GM06990 (cell line): ENCODE results near the gene SERPINB4.

ENCODE experiments used
- DNase-seq: peaks from one replicate; pipeline ENCODE4 v3.0.0-alpha.2; 2011; ENCODE audit not compliant: insufficient read length; ENCODE audit errors: extremely low read depth
- H3K27me3 ChIP-seq: replicated peaks from 2 replicates; pipeline ENCODE4 v1.6.0; 2011; ENCODE audit warnings: low read length; ENCODE audit not compliant: control insufficient read depth, insufficient read depth
- H3K36me3 ChIP-seq: 2 replicates; pipeline ENCODE4 v1.5.1; 2011; ENCODE audit warnings: low read length; ENCODE audit not compliant: control insufficient read depth, insufficient read depth
- H3K4me3 ChIP-seq: replicated peaks from 2 replicates; pipeline ENCODE4 v1.5.1; 2011; ENCODE audit warnings: low read depth, mild to moderate bottlenecking, control low read depth, low read length
- TF ChIP-seq, protein P1 (sequence below): IDR thresholded peaks from 2 replicates; pipeline ENCODE4 v1.5.1; 2011; ENCODE audit warnings: low read length, control low read depth, mild to moderate bottlenecking, inconsistent platforms; ENCODE audit not compliant: insufficient read depth, poor library complexity, severe bottlenecking

The SERPINB4 gene

DNA sequence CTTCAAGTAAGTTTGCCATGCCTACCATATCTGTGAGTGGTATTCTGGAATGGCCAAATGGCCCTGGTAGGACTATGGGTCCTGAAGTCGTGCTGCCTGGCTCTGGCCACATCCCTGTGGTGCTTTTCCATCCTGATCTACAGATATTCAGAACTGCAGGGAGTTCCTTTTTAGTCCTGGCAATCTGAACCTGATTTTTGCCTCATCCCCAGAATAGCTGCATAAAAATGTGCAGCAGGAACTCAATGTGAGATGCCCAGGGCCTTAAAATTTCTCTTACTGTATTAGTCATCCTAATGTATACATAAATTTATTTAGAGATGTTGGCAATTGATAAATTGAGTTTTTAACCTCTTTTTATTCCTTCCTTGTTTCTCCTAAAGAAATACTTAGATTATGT, 51.6 kb downstream of the SERPINB4 start:
- no peaks in the 10 kb centered on the region for H3K36me3 ChIP-seq
- TF ChIP-seq, protein P1, sequence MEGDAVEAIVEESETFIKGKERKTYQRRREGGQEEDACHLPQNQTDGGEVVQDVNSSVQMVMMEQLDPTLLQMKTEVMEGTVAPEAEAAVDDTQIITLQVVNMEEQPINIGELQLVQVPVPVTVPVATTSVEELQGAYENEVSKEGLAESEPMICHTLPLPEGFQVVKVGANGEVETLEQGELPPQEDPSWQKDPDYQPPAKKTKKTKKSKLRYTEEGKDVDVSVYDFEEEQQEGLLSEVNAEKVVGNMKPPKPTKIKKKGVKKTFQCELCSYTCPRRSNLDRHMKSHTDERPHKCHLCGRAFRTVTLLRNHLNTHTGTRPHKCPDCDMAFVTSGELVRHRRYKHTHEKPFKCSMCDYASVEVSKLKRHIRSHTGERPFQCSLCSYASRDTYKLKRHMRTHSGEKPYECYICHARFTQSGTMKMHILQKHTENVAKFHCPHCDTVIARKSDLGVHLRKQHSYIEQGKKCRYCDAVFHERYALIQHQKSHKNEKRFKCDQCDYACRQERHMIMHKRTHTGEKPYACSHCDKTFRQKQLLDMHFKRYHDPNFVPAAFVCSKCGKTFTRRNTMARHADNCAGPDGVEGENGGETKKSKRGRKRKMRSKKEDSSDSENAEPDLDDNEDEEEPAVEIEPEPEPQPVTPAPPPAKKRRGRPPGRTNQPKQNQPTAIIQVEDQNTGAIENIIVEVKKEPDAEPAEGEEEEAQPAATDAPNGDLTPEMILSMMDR, result no peak
- no peaks in the 10 kb centered on the region for H3K27me3 ChIP-seq
- DNase-seq, result no peak
- H3K4me3 ChIP-seq, result no peak overlapping the region

DNA sequence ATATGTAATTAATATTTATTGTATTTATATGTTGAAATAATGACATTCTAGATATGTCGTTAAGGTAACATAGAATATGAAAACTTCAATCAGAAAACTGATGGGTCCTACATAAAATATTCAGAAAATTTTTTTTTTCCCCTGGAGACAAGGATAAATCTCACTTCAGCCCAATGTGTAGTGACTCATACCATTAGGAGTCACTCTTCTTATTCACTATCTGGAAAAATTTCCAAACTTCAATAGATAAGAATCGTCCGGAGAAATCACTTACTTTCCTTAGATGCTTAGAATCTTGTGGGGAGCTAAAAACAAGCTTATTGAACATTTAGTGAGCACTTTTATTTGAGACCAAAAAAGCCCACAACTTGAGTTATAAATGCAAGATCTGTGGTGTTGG, 52.3 kb downstream of the SERPINB4 start:
- H3K27me3 ChIP-seq, result no peaks in the 10 kb centered on the region
- no peaks in the 10 kb centered on the region for H3K36me3 ChIP-seq
- DNase-seq, result no peak
- TF ChIP-seq, protein P1, result no peak
- H3K4me3 ChIP-seq, result no peak overlapping the region

DNA sequence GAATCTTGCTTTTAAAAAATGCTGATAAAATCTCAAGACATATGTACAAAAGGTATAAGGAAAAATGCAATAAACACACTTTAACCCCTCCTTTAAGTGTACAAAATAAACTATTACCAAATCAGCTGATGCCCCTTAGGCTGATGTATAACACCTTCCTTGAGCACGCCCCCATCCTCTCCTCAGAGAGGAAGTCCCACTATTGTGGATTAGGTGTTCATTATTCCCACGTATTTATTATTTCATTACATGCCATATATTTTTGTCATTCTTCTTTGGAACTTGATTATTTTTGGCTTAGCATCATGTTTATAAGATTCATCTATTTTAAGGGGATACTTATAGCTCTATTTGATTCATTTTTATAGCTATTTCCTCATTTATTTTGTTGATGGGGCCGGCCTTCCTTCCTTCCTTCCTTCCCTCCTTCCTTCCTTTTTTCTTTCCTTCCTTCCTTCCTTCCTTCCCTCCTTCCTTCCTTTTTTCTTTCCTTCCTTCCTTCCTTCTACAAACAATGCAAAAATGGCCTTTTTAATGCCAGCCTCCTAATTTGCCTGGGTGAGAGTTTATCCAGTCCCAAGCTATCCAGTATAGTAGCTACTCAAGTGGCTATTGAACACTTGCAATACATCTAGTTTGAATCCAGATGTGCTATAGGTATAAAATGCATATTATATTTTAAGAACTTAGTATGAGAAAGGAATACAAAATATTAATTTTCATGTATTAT, 52.9 kb downstream of the SERPINB4 start:
- TF ChIP-seq, protein P1, result no peak
- Histone ChIP-seq H3K36me3 (no peaks in the 10 kb centered on the region), H3K4me3 (no peak overlapping the region), H3K27me3 (no peaks in the 10 kb centered on the region)
- DNase-seq, result no peak

DNA sequence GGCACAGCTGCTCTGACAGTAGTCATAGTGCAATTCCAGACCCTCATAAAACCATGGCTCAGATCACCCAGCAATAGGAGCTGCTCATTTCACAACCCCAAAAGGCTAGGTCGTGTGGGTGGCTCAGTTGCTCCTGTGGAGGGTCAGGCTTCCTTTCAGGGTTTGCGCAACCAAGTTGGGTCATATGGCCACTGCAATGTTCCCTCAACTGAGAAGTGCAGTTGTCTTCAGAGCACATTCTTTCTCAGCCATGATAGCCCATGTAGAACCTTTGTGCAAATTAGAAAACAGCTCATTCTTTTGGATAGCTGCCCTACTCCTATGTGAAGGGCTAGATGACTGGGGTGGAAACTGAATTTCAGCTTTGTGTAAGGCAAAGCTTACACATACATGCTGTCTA, 53.7 kb downstream of the SERPINB4 start:
- TF ChIP-seq, protein P1, result no peak
- DNase-seq, result no peak
- H3K36me3 ChIP-seq, result no peaks in the 10 kb centered on the region
- no peaks in the 10 kb centered on the region; the same call in 1 of the 2 replicates for H3K27me3 ChIP-seq
- no peak overlapping the region for H3K4me3 ChIP-seq

DNA sequence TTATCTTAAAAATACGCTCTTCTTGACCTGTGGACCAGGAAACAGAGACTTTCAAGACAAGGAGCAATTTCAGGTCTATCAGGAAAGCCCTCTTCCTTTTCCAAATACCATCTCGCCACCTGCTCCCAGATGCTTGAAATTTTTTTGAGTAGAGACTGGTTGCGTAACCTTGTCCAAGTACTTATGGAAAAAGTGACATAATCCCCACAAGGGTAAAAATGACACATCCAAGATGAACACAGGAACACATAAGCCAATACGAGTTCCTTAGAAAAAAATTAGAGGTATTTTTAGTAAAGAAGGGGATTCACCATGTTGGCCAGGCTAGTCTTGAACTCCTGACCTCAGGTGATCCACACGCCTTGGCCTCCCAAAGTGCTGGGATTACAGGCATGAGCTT, 55.1 kb downstream of the SERPINB4 start:
- no peaks in the 10 kb centered on the region for H3K36me3 ChIP-seq
- TF ChIP-seq, protein P1, result no peak
- H3K27me3 ChIP-seq, result no peaks in the 10 kb centered on the region; the same call in 1 of the 2 replicates
- no peak for DNase-seq
- no peak overlapping the region for H3K4me3 ChIP-seq
